Neural cell (in vitro differentiated cells): ENCODE measurements around the gene SAMD4A. TPM values are rescaled to one million over a fixed set of nuclear protein-coding genes. Genes with fewer than 3 reads are reported as not detected.

ENCODE experiments used
- H2AFZ ChIP-seq: fragments of 200-600, 300-800 bp; sonication (generic), shearing (Covaris generic); 2 replicates; pipeline ENCODE4 v1.6.0; 2014; ENCODE audit warnings: low read depth, mild to moderate bottlenecking, antibody characterized with exemption, low read length, moderate library complexity
- H3F3A ChIP-seq: fragments of 200-600 bp; shearing (Covaris generic); 2 replicates; pipeline ENCODE4 v1.6.1; 2016; ENCODE audit warnings: mild to moderate bottlenecking, moderate library complexity, mixed read lengths, antibody characterized with exemption, low read length; ENCODE audit not compliant: insufficient read depth, poor library complexity, severe bottlenecking
- H3K27ac ChIP-seq: fragments of 200-600, 300-800 bp; sonication (generic), shearing (Covaris generic); 2 replicates; pipeline ENCODE4 v1.5.1; 2014; ENCODE audit warnings: mild to moderate bottlenecking, low read length, moderate library complexity
- H3K27me3 ChIP-seq: fragments of 300-800, 200-600 bp; sonication (generic), shearing (Covaris generic); 2 replicates; pipeline ENCODE4 v1.6.0; 2014; ENCODE audit warnings: mild to moderate bottlenecking, low read depth, low read length, moderate library complexity; ENCODE audit not compliant: insufficient read depth
- H3K36me3 ChIP-seq: fragments of 300-800, 200-600 bp; sonication (generic), shearing (Covaris generic); 2 replicates; pipeline ENCODE4 v1.5.1; 2014; ENCODE audit warnings: mild to moderate bottlenecking, antibody characterized with exemption, low read length, moderate library complexity; ENCODE audit not compliant: insufficient read depth
- H3K4me2 ChIP-seq: fragments of 300-800, 200-600 bp; sonication (generic), shearing (Covaris generic); 2 replicates; pipeline ENCODE4 v1.6.0; 2014; ENCODE audit warnings: mild to moderate bottlenecking, low read length
- H3K4me3 ChIP-seq: fragments of 300-800, 200-600 bp; sonication (generic), shearing (Covaris generic); 2 replicates; pipeline ENCODE4 v1.5.1; 2014; ENCODE audit warnings: mild to moderate bottlenecking, low read length, moderate library complexity
- H3K79me2 ChIP-seq: fragments of 200-600 bp; shearing (Covaris generic); replicated peaks from 2 replicates; pipeline ENCODE4 v1.6.0; 2014; ENCODE audit warnings: mild to moderate bottlenecking, low read length, moderate library complexity; ENCODE audit not compliant: insufficient read depth
- H3K9ac ChIP-seq: fragments of 300-800, 200-600 bp; sonication (generic), shearing (Covaris generic); 2 replicates; pipeline ENCODE4 v1.6.1; 2016; ENCODE audit warnings: mild to moderate bottlenecking, low read length, mixed read lengths
- H3K9me2 ChIP-seq: fragments of 200-600 bp; shearing (Covaris generic); 2 replicates; pipeline ENCODE4 v1.6.1; 2016; ENCODE audit warnings: mild to moderate bottlenecking, low read length, mixed read lengths; ENCODE audit not compliant: insufficient read depth
- H3K9me3 ChIP-seq: fragments of 200-600, 300-800 bp; sonication (generic), shearing (Covaris generic); 2 replicates; pipeline ENCODE4 v1.6.1; 2016; ENCODE audit warnings: mild to moderate bottlenecking, mixed run types, low read length, moderate library complexity, mixed read lengths
- H4K20me1 ChIP-seq: fragments of 200-600 bp; shearing (Covaris generic); 2 replicates; pipeline ENCODE4 v1.6.1; 2016; ENCODE audit warnings: mild to moderate bottlenecking, mixed run types; ENCODE audit not compliant: insufficient read depth
- EP300 ChIP-seq: fragments of 450-650 bp; conservative IDR thresholded peaks from 2 replicates; pipeline ENCODE4 v1.6.1; 2014; ENCODE audit warnings: antibody characterized with exemption, mild to moderate bottlenecking, moderate library complexity; ENCODE audit not compliant: poor library complexity, severe bottlenecking
- EZH2 ChIP-seq: fragments of 200-600, 300-800 bp; shearing (Covaris generic), sonication (generic); IDR thresholded peaks from 2 replicates; pipeline ENCODE4 v1.6.1; 2014; ENCODE audit warnings: antibody characterized with exemption, low read length, borderline replicate concordance, mild to moderate bottlenecking; ENCODE audit not compliant: insufficient read depth, poor library complexity, severe bottlenecking
- MXI1 ChIP-seq: fragments of 450-650 bp; conservative IDR thresholded peaks from 2 replicates; pipeline ENCODE4 v1.6.1; 2014; ENCODE audit warnings: antibody characterized with exemption, mild to moderate bottlenecking; ENCODE audit not compliant: poor library complexity, severe bottlenecking
- POLR2AphosphoS5 ChIP-seq: IDR thresholded peaks from 2 replicates; pipeline ENCODE4 v1.6.1; 2012
- RAD21 ChIP-seq: fragments of 450-650 bp; conservative IDR thresholded peaks from 2 replicates; pipeline ENCODE4 v1.6.1; 2014; ENCODE audit warnings: antibody characterized with exemption, mild to moderate bottlenecking, moderate library complexity
- SMC3 ChIP-seq: fragments of 450-650 bp; conservative IDR thresholded peaks from 2 replicates; pipeline ENCODE4 v1.6.1; 2014; ENCODE audit warnings: antibody characterized with exemption, mild to moderate bottlenecking, moderate library complexity; ENCODE audit not compliant: poor library complexity
- TAF1 ChIP-seq: IDR thresholded peaks from 2 replicates; pipeline ENCODE4 v1.6.1; 2012; ENCODE audit warnings: low read depth
- polyA plus RNA-seq: library from polyadenylated mRNA; depleted of rRNA; stranded (reverse); fragments of >200 nt; gene quantifications from 2 replicates; pipeline ENCODE4 v1.2.3, GENCODE V29; 2014
- TF ChIP-seq, protein P1 (sequence below): IDR thresholded peaks from 2 replicates; pipeline ENCODE4 v1.6.1; 2012; ENCODE audit warnings: borderline replicate concordance
- TF ChIP-seq, protein P2 (sequence below): fragments of 450-650 bp; IDR thresholded peaks from 2 replicates; pipeline ENCODE4 v1.5.1; 2014; ENCODE audit warnings: antibody characterized with exemption, mild to moderate bottlenecking, moderate library complexity; ENCODE audit not compliant: poor library complexity, severe bottlenecking

Gene SAMD4A
- polyA plus RNA-seq, 1 donor from 2014 or later: 1.0 TPM

DNA sequence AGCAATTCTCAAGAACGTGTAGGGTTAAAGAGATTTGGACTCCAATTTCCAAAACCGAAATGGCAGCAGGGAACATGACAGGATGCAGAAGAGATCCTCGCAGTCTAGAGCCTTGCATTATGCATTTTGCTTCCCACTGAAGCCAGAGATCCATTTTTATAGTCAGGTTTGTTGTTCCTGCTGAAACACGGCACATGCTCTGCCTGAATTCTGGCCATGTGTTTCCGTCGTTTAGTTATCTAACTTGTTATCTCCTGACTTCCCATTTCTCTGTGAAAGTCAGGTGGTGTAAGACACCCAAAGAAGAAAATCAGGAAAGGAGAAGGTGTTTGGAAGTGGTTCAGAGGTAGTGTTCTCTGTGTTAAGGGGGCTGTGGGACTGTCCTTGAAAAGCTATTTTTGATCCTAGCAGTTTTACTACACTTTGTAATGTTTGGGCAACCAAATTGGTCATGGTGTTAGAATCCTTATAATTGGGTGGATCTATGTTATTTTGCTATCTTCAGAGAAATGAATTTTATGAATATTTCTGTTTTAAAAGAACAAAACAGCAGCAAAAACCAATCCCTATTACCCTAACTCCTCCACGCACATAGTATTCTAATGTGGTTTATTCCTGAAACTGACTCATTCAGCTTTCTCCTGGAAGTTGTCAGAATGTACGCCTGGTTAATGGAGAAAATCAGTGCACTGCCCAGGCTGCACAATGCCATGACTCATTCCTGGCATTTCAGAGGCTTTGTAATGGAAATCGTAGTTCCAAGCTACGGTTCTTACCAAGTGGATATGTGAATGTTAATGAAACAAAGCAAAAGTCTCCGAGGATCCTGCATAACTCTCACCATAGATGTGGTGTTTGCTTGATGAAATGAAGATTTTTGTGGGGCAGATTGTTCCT is 110.1 kb downstream of the SAMD4A start:
- Histone ChIP-seq H3K27ac (no peak overlapping the region), H3K9me3 (no peaks in the 10 kb centered on the region), H3K4me2 (peak overlapping the region; percentile 60), H4K20me1 (no peaks in the 10 kb centered on the region), H3K79me2 (no peaks in the 10 kb centered on the region), H3K9me2 (no peaks in the 10 kb centered on the region), H3K9ac (peak overlapping the region; percentile 24), H3K4me3 (peak overlapping the region; percentile 41), H2AFZ (peak overlapping the region; percentile 9), H3F3A (no peaks in the 10 kb centered on the region), H3K27me3 (no peaks in the 10 kb centered on the region), H3K36me3 (no peaks in the 10 kb centered on the region)
- no peak for TF ChIP-seq EP300
- no peak for TF ChIP-seq TAF1
- TF ChIP-seq, protein P1, sequence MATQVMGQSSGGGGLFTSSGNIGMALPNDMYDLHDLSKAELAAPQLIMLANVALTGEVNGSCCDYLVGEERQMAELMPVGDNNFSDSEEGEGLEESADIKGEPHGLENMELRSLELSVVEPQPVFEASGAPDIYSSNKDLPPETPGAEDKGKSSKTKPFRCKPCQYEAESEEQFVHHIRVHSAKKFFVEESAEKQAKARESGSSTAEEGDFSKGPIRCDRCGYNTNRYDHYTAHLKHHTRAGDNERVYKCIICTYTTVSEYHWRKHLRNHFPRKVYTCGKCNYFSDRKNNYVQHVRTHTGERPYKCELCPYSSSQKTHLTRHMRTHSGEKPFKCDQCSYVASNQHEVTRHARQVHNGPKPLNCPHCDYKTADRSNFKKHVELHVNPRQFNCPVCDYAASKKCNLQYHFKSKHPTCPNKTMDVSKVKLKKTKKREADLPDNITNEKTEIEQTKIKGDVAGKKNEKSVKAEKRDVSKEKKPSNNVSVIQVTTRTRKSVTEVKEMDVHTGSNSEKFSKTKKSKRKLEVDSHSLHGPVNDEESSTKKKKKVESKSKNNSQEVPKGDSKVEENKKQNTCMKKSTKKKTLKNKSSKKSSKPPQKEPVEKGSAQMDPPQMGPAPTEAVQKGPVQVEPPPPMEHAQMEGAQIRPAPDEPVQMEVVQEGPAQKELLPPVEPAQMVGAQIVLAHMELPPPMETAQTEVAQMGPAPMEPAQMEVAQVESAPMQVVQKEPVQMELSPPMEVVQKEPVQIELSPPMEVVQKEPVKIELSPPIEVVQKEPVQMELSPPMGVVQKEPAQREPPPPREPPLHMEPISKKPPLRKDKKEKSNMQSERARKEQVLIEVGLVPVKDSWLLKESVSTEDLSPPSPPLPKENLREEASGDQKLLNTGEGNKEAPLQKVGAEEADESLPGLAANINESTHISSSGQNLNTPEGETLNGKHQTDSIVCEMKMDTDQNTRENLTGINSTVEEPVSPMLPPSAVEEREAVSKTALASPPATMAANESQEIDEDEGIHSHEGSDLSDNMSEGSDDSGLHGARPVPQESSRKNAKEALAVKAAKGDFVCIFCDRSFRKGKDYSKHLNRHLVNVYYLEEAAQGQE: peak; percentile 45

DNA sequence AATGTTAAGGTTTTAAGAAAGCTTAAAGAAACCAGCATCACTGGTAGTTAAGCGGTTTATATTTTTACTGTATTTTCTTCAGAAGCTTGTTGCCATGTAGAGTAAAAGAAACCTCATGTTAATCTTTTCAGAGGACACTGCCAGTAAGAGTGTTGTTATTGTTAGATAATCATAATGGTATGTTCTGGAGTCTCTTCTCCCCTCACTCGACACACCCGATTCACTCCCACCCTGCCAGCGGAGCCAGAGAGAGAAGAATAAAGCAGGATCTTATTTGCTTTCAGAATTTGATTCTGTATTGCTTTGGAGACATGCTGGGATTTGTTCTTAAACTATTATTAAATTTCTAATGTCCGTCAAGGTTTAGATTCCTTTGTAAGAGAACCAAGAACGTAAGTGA is 113.7 kb downstream of the SAMD4A start:
- H4K20me1 ChIP-seq: no peaks in the 10 kb centered on the region
- H3K9ac ChIP-seq: no peak overlapping the region
- H3F3A ChIP-seq: no peaks in the 10 kb centered on the region
- H2AFZ ChIP-seq: no peak overlapping the region
- H3K27ac ChIP-seq: no peak overlapping the region
- TF ChIP-seq, protein P2, sequence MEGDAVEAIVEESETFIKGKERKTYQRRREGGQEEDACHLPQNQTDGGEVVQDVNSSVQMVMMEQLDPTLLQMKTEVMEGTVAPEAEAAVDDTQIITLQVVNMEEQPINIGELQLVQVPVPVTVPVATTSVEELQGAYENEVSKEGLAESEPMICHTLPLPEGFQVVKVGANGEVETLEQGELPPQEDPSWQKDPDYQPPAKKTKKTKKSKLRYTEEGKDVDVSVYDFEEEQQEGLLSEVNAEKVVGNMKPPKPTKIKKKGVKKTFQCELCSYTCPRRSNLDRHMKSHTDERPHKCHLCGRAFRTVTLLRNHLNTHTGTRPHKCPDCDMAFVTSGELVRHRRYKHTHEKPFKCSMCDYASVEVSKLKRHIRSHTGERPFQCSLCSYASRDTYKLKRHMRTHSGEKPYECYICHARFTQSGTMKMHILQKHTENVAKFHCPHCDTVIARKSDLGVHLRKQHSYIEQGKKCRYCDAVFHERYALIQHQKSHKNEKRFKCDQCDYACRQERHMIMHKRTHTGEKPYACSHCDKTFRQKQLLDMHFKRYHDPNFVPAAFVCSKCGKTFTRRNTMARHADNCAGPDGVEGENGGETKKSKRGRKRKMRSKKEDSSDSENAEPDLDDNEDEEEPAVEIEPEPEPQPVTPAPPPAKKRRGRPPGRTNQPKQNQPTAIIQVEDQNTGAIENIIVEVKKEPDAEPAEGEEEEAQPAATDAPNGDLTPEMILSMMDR: no peak
- TF ChIP-seq TAF1 (no peak), EP300 (no peak), POLR2AphosphoS5 (no peak), SMC3 (no peak), EZH2 (no peak), RAD21 (no peak), MXI1 (no peak)
- TF ChIP-seq, protein P1: no peak
- H3K4me3 ChIP-seq: no peak overlapping the region
- H3K9me3 ChIP-seq: no peaks in the 10 kb centered on the region
- H3K79me2 ChIP-seq: no peaks in the 10 kb centered on the region
- H3K27me3 ChIP-seq: no peaks in the 10 kb centered on the region
- no peaks in the 10 kb centered on the region for H3K36me3 ChIP-seq
- H3K9me2 ChIP-seq: no peaks in the 10 kb centered on the region
- H3K4me2 ChIP-seq: no peak overlapping the region
